Tibial nerve (tissue), 4 donors: Measurements from ENCODE around the gene UBL4B.

Experiments
- EP300 ChIP-seq, 2 donors: sonication (generic); formaldehyde crosslinking; IDR thresholded peaks; one replicate each; pipeline ENCODE4 v1.6.1; 2017; ENCODE audit warnings: antibody characterized with exemption in 2 of 2, mild to moderate bottlenecking in 1 of 2
- POLR2A ChIP-seq, 2 donors: fragments of 450-650 bp; IDR thresholded peaks; one replicate each; pipeline ENCODE4 v1.6.1; 2017; ENCODE audit warnings: antibody characterized with exemption in 2 of 2, mild to moderate bottlenecking in 2 of 2, moderate library complexity in 2 of 2
- TF ChIP-seq, protein P1 (sequence below), 5 experiments: fragments of 200-600 bp in 3 of 5; fragments of 450-650 bp in 2 of 5; sonication (generic) in 3 of 5; IDR thresholded peaks; one replicate each; pipeline ENCODE4 v1.5.1; 2016 to 2019; ENCODE audit warnings: antibody characterized with exemption in 5 of 5, mild to moderate bottlenecking in 3 of 5, moderate library complexity in 2 of 5

DNA sequence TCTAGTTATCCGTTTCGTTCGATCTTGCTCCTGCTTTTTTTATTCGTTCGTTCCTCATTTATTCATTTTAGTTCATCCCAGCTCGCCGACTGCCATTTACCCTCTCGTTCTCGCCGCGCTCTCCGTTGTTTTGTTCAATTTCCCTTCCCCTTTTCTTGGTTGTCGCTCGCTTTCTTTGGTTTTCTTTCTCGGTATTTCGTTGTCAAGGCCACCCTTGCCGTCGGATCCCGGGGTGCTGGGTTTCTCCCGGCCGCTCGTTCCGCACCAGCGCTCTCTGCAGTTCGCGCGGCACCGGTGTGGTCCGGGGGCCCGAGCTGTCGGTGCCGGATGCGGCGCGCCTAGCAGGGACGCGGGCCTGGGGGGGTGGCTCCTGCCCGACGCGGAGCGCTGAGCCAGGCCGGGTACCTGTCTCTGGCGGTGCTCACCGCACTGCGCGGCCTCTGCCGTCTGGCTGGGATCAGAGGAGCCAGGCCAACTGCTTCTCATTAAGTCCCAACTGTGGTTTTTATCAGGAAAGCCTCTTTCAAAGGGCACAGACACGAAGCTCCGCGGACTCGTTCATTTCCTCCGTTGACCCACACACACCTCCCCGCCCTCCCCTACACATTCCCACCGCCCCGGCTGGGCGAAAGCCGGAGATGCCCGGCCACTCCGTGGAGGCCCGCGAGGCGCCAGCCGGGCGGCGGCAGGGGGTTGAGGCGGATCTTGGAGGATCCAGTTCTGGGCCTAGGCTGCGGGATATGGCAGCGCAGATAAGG lies 43.4 kb upstream of the UBL4B start:
- TF ChIP-seq, protein P1, sequence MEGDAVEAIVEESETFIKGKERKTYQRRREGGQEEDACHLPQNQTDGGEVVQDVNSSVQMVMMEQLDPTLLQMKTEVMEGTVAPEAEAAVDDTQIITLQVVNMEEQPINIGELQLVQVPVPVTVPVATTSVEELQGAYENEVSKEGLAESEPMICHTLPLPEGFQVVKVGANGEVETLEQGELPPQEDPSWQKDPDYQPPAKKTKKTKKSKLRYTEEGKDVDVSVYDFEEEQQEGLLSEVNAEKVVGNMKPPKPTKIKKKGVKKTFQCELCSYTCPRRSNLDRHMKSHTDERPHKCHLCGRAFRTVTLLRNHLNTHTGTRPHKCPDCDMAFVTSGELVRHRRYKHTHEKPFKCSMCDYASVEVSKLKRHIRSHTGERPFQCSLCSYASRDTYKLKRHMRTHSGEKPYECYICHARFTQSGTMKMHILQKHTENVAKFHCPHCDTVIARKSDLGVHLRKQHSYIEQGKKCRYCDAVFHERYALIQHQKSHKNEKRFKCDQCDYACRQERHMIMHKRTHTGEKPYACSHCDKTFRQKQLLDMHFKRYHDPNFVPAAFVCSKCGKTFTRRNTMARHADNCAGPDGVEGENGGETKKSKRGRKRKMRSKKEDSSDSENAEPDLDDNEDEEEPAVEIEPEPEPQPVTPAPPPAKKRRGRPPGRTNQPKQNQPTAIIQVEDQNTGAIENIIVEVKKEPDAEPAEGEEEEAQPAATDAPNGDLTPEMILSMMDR (IDR thresholded peaks at IDR 0.05), result no peak
- no peak for TF ChIP-seq POLR2A (IDR thresholded peaks at IDR 0.05)
- TF ChIP-seq EP300 (IDR thresholded peaks at IDR 0.05), result peak in 1 of 2 donors; percentile 85
